Measurements from ENCODE around the gene DISP3. TPM values are rescaled to one million over a fixed set of nuclear protein-coding genes. Genes with fewer than 3 reads are reported as not detected.

The DISP3 gene
- total and polyA plus RNA-seq, 12 donors: 0.04 to 2.8 (median 0.41) TPM; not detected in 1

DNA sequence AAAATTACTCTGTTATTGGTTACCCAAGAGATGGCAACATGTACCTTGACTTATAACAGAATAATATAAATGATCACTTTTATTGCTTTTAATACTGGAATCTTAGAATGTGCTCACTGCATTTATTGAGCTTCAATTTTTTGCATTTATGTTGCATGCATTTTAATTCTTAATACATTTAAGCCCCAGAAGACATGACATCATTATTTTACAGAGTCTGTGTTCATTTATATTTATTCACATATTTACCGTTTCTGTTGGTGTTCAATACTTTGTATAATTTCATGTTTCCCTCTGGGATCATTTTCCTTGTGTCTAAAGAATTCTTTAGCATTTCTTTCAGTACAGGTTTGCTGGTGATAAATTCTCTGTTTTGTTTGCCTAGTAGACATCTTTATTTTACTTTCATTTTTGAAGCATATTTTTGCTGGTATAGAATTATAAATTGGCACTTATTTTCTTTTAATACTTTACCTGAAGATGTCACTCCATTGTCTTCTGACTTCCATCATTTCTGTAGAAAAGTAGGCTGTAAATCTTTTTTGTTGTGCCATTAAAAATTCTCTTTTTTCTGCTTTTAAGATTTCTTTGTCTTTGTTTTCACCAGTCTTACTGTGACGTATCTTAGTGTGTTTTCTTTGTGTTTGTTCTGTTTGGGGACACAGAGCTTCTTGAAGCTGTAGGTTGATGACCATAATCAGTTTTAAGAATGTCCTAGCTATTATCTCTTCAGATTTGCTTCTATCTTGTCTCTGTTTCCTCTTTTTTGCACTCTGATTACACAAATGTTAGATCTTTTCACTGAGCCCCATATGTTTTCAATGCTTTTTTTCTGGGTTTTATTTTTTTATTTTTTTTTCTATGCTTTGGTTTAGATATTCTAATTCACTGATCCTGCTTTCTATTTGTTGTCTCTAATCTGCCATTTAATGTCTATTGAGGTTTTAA, 26.9 kb downstream of the DISP3 start:
- Histone ChIP-seq H3K36me3 (replicated peaks in 1 of 2) (no peaks in the 10 kb centered on the region), H3K9me3 (replicated peaks in 1 of 3) (peaks cover 0 to 18% (median 4%) of the 10 kb centered on the region in 3 donors), H3K4me3 (no peak overlapping the region), H3K27me3 (peaks cover 8% of the 10 kb centered on the region), H3K27ac (no peak overlapping the region), H3K4me1 (replicated peaks in 1 of 2) (no peaks in the 10 kb centered on the region)
- TF ChIP-seq, protein P1, sequence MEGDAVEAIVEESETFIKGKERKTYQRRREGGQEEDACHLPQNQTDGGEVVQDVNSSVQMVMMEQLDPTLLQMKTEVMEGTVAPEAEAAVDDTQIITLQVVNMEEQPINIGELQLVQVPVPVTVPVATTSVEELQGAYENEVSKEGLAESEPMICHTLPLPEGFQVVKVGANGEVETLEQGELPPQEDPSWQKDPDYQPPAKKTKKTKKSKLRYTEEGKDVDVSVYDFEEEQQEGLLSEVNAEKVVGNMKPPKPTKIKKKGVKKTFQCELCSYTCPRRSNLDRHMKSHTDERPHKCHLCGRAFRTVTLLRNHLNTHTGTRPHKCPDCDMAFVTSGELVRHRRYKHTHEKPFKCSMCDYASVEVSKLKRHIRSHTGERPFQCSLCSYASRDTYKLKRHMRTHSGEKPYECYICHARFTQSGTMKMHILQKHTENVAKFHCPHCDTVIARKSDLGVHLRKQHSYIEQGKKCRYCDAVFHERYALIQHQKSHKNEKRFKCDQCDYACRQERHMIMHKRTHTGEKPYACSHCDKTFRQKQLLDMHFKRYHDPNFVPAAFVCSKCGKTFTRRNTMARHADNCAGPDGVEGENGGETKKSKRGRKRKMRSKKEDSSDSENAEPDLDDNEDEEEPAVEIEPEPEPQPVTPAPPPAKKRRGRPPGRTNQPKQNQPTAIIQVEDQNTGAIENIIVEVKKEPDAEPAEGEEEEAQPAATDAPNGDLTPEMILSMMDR (IDR thresholded peaks at IDR 0.05): no peak
- TF ChIP-seq POLR2A (IDR thresholded peaks at IDR 0.05): no peak
- intact Hi-C loops (cut with DNase I): no loop called here
- 78 to 84% (median 81%) methylated on average over 2 of the region's 2 CpGs for WGBS, 4 donors
- DNase-seq: no peak

DNA sequence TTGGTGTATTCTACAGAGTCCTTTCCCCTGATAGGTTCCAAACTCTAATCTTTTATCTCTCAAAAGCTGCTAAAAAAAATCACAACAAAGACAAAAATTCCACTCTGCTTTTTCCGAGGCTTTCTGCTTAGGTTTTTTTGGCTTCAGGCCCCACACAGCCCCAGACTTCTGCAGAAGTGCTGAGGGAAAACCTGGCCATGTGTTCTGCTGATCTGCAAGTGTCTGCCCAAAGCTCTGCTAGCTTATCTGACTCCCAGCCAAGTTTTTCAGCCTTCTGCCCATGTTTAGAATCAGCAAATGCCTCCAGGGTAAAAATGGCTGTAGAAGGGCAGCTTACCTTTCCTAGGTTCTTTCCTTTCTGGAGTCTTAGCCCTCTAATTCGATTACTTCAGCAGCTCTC, 28.4 kb downstream of the DISP3 start:
- H3K36me3 ChIP-seq (replicated peaks in 1 of 2): no peaks in the 10 kb centered on the region
- WGBS, 4 donors: 48 to 69% (median 62%) methylated on average over 2 of the region's 2 CpGs
- peaks cover 0 to 18% (median 4%) of the 10 kb centered on the region in 3 donors for H3K9me3 ChIP-seq (replicated peaks in 1 of 3)

DNA sequence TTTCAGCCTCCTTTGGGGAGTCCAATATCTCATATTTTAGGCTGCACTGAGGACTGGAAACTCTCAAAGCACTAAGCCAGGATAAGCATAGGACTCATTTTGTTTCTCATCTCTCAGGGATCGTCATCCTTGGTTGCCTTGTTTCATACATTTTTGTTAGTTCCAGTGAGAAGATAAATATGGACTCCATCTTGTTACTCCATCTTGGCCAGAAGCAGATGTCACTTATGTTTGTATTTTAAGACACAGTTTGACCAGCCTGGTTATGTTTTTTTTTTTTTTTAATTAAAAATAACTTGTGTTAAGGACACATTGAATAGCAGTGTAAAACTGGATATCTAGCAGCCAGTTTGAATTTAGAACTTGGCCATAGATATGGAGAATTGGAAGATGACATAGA, 34.7 kb downstream of the DISP3 start:
- H3K4me1 ChIP-seq (replicated peaks in 1 of 2): no peaks in the 10 kb centered on the region
- DNase-seq: no peak
- intact Hi-C loops (cut with DNase I): no loop called here
- H3K9me3 ChIP-seq (replicated peaks in 1 of 3): no peaks in the 10 kb centered on the region
- TF ChIP-seq, protein P1 (IDR thresholded peaks at IDR 0.05): no peak
- TF ChIP-seq POLR2A (IDR thresholded peaks at IDR 0.05): no peak
- no peaks in the 10 kb centered on the region for H3K36me3 ChIP-seq (replicated peaks in 1 of 2)
- no peaks in the 10 kb centered on the region for H3K27me3 ChIP-seq
- H3K4me3 ChIP-seq: no peak overlapping the region
- WGBS, 4 donors: 87 to 96% (median 91%) methylated on average over 1 of the region's 1 CpG
- no peak overlapping the region for H3K27ac ChIP-seq

More for the DNA sequence above, 28.4 kb downstream of the DISP3 start:
- intact Hi-C loops (cut with DNase I): no loop called here
- Histone ChIP-seq H3K27ac (no peak overlapping the region), H3K4me3 (no peak overlapping the region), H3K27me3 (no peaks in the 10 kb centered on the region), H3K4me1 (replicated peaks in 1 of 2) (no peaks in the 10 kb centered on the region)
- DNase-seq: no peak
- TF ChIP-seq, protein P1 (IDR thresholded peaks at IDR 0.05): no peak
- no peak for TF ChIP-seq POLR2A (IDR thresholded peaks at IDR 0.05)

DNA sequence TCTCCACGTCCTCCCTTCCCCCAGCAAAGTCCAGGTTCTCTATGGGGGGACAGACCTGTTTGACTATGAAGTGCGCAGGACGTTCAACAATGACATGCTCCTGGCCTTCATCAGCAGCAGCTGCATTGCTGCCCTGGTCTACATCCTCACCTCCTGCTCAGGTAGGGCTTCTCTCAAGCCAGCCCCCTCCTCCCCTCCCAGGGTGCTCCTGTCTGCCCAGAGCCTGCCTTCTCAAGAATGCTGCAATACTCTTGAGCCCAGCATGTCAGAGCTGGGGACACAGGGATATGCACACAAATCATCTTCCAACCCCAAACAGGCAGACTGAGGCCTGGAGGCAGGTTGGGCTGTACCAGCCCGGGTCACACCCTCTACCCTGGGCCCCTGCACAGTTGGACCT, 35.4 kb downstream of the DISP3 start:
- WGBS, 4 donors: 74 to 84% (median 80%) methylated on average over 4 of the region's 4 CpGs
- Histone ChIP-seq H3K36me3 (replicated peaks in 1 of 2) (no peaks in the 10 kb centered on the region), H3K4me1 (replicated peaks in 1 of 2) (no peaks in the 10 kb centered on the region), H3K4me3 (no peak overlapping the region), H3K27me3 (no peaks in the 10 kb centered on the region), H3K9me3 (replicated peaks in 1 of 3) (no peaks in the 10 kb centered on the region), H3K27ac (no peak overlapping the region)
- no peak for TF ChIP-seq POLR2A (IDR thresholded peaks at IDR 0.05)
- TF ChIP-seq, protein P1 (IDR thresholded peaks at IDR 0.05): no peak
- DNase-seq: no peak
- intact Hi-C loops (cut with DNase I): no loop called here
